ENCODE results near the gene ZBTB40.

Gene ZBTB40

GRCh38 chr1:22508991-22509390, 57.3 kb downstream of the ZBTB40 start:
- no peak for TF ChIP-seq POLR2AphosphoS5 (IDR thresholded peaks at IDR 0.05; ENCODE audit: low read depth, low read length)
- no peak for TF ChIP-seq TAF1 (IDR thresholded peaks at IDR 0.05; ENCODE audit: borderline replicate concordance, insufficient read depth, low read length)
- no peak for TF ChIP-seq FOXP2 (optimal IDR thresholded peaks at IDR 0.05; ENCODE audit: borderline replicate concordance, extremely low read depth, extremely low read length, insufficient read depth)
- TF ChIP-seq SIN3A (IDR thresholded peaks at IDR 0.05; ENCODE audit: borderline replicate concordance, insufficient read depth, low read length): no peak
- no peak for TF ChIP-seq REST (IDR thresholded peaks at IDR 0.05; ENCODE audit: insufficient read depth in 1 of 2, low read depth in 2 of 2, low read length in 2 of 2)

DNA sequence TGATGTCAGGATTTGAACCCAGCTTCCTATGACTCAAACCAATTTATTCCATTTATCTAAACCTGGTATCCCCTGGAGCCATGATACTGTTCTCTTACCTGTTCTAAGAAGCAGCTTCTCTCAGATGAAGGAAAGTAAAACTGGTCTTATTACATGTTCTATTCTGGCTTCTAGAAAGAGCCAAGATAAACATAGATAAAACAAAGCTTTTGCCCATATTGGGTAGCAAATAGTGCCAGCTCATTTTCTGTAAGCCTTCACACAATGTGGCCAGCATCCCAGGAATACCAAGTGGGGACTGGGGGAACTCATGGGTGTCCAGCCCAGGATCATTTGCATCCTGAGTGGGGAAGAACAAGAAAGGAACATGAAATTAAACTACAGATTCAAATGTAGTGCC, 58.2 kb downstream of the ZBTB40 start:
- no peak for TF ChIP-seq SIN3A (IDR thresholded peaks at IDR 0.05; ENCODE audit: borderline replicate concordance, insufficient read depth, low read length)
- no peak for TF ChIP-seq TAF1 (IDR thresholded peaks at IDR 0.05; ENCODE audit: borderline replicate concordance, insufficient read depth, low read length)
- TF ChIP-seq REST (IDR thresholded peaks at IDR 0.05; ENCODE audit: insufficient read depth in 1 of 2, low read depth in 2 of 2, low read length in 2 of 2): no peak
- TF ChIP-seq FOXP2 (optimal IDR thresholded peaks at IDR 0.05; ENCODE audit: borderline replicate concordance, extremely low read depth, extremely low read length, insufficient read depth): no peak
- no peak for TF ChIP-seq POLR2AphosphoS5 (IDR thresholded peaks at IDR 0.05; ENCODE audit: low read depth, low read length)

DNA sequence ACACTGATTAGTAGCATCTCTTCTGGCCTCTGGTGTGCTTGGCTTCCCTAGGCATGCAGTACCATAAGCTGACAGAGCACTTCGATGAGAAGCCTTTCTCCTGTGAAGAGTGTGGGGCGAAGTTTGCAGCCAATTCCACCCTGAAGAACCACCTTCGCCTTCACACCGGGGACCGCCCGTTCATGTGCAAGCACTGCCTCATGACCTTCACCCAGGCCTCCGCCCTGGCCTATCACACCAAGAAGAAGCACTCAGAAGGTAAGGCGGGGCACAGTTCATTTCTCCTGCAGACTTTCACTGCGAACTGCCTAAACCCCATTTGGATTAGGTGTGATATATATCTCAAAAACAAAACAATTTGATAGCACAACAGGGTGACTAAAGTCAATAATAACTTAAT, 61.2 kb downstream of the ZBTB40 start:
- no peak for TF ChIP-seq SIN3A (IDR thresholded peaks at IDR 0.05; ENCODE audit: borderline replicate concordance, insufficient read depth, low read length)
- no peak for TF ChIP-seq POLR2AphosphoS5 (IDR thresholded peaks at IDR 0.05; ENCODE audit: low read depth, low read length)
- no peak for TF ChIP-seq TAF1 (IDR thresholded peaks at IDR 0.05; ENCODE audit: borderline replicate concordance, insufficient read depth, low read length)
- TF ChIP-seq FOXP2 (optimal IDR thresholded peaks at IDR 0.05; ENCODE audit: borderline replicate concordance, extremely low read depth, extremely low read length, insufficient read depth): no peak
- no peak for TF ChIP-seq REST (IDR thresholded peaks at IDR 0.05; ENCODE audit: insufficient read depth in 1 of 2, low read depth in 2 of 2, low read length in 2 of 2)

- TF ChIP-seq FOXP2 (optimal IDR thresholded peaks at IDR 0.05; ENCODE audit: borderline replicate concordance, extremely low read depth, extremely low read length, insufficient read depth) (no peak), TAF1 (IDR thresholded peaks at IDR 0.05; ENCODE audit: borderline replicate concordance, insufficient read depth, low read length) (no peak), POLR2AphosphoS5 (IDR thresholded peaks at IDR 0.05; ENCODE audit: low read depth, low read length) (no peak), SIN3A (IDR thresholded peaks at IDR 0.05; ENCODE audit: borderline replicate concordance, insufficient read depth, low read length) (no peak), REST (IDR thresholded peaks at IDR 0.05; ENCODE audit: insufficient read depth in 1 of 2, low read depth in 2 of 2, low read length in 2 of 2) (no peak)
Observed at GRCh38 chr1:22516906-22517571, 65.4 kb downstream of the ZBTB40 start.

Data from PFSK-1 (cell line).